NCI-H748 treated with DMSO at 0.1 percent for 48 hours (cell line): ENCODE results near the gene BEAN1.

Source experiments
- DNase-seq: peaks from one replicate; lab custom pipeline; 2025; lab: John Stamatoyannopoulos, UW

Gene BEAN1

DNA sequence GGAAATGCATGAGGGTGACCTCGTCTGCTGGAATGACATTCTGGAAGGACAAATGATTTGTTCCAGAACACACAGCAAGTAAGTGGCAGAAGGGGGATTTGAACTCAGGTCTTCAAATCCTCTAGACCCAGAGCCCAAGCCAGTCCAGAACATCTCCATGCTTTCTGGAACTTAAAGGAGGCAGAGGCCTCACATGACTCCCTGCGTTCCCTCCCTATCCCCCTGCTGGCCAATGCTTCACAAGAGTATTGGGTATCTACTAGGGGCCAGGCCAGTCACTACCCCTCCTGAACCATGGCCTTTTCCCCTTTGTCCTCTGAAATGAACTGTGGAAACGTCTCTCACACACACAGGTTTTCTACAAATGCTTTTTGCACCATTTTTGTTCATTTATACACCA lies 7.6 kb upstream of the BEAN1 start:
- no peak for DNase-seq

- no peak for DNase-seq
Observed at GRCh38 chr16:66420396-66420795, 6.7 kb upstream of the BEAN1 start.

GRCh38 chr16:66421891-66422290 lies 5.2 kb upstream of the BEAN1 start:
- DNase-seq: no peak

DNA sequence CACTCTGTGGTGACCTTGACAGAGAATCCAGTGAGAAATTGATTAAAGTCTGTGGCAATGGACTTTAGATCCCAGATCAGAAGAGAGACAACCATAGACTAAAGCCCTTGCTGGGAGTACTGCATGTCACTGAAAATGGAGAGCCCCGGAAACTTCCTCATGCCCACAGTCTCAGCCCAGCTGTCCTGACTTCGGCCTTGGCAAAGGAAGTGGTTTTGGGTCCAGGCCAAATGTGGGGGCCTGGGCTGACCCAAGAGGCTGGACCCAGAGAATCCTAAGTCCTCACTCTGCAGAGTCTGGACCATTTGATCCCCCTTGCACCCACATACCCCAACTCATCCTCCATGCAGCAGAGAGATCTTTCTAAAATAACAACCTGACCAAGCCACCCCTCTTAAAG lies 4.7 kb upstream of the BEAN1 start:
- no peak for DNase-seq

- no peak for DNase-seq
Observed at GRCh38 chr16:66423177-66423576, 3.9 kb upstream of the BEAN1 start.

- no peak for DNase-seq
Observed at GRCh38 chr16:66425651-66426050, 1.4 kb upstream of the BEAN1 start.

- DNase-seq: no peak
Observed at GRCh38 chr16:66426112-66427035, 721 bp upstream of the BEAN1 start.

- no peak for DNase-seq
Observed at GRCh38 chr16:66427871-66428681, 981 bp downstream of the BEAN1 start.

DNA sequence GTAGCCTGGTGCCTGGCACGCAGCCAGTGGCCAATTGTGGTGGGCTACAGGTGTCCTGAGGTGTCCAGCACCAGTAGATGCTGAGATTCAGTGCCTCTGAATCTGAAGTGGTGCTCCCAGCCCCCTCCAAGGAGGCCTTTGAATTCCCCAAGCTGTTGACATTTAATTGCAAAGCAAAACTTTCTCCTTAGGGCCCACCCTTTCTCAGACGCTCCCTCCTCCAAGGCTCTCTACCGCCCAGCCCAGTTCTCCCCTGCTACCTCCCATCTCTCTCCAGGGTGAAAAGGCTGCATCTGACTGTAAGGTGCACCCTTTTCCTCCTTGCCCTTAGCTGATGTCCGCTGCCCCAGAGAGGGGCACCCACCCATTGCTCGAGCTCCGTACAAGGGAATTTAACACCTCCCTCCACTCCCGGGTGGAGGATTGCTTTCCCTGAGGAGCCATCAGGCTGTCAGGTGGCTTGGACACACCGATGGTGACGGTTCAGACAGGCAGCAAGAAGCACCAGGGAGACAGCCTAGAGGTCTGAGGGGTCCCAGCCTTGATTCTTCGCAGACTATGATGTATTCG lies 1.7 kb downstream of the BEAN1 start:
- no peak for DNase-seq

GRCh38 chr16:66429290-66429962 lies 2.3 kb downstream of the BEAN1 start:
- no peak for DNase-seq

GRCh38 chr16:66430214-66430613 lies 3.1 kb downstream of the BEAN1 start:
- no peak for DNase-seq

GRCh38 chr16:66431760-66432159 lies 4.7 kb downstream of the BEAN1 start:
- no peak for DNase-seq

- no peak for DNase-seq
Observed at GRCh38 chr16:66432429-66432828, 5.3 kb downstream of the BEAN1 start.

- DNase-seq: no peak
Observed at GRCh38 chr16:66434619-66435430, 7.7 kb downstream of the BEAN1 start.

- DNase-seq: no peak
Observed at GRCh38 chr16:66435896-66436295, 8.8 kb downstream of the BEAN1 start.

GRCh38 chr16:66437391-66437945 lies 10.4 kb downstream of the BEAN1 start:
- DNase-seq: no peak

DNA sequence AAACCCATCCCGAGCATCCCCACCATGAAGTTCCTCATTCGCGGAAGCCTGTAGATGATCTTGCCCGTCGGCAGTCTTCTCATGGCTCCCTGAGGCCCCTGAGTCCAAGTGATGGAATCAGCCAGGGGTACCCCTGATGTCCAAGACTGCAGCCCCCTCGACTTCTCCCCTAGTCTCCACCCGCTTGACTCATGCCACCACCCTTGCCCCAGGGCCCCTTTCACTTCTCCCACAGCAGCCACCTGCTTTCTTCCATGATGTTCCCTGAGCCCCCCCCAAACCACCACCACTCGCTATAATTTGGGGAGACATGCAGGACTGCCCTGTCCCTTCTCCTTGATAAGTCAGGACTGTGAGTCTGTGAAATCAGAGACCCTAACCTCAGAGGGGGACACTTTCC lies 11.4 kb downstream of the BEAN1 start:
- DNase-seq: no peak

- no peak for DNase-seq
Observed at GRCh38 chr16:66439051-66439730, 12.1 kb downstream of the BEAN1 start.

- no peak for DNase-seq
Observed at GRCh38 chr16:66440271-66440802, 13.2 kb downstream of the BEAN1 start.

- no peak for DNase-seq
Observed at GRCh38 chr16:66440970-66441369, 13.9 kb downstream of the BEAN1 start.
